HCT116 (cell line): ENCODE results near the gene TEX48. TPM values are rescaled to one million over a fixed set of nuclear protein-coding genes. Genes with fewer than 3 reads are reported as not detected.

Experiments
- total RNA-seq: library from RNA; stranded (reverse); gene quantifications from one replicate; pipeline ENCODE4 v1.2.1, GENCODE V29; 2021; ENCODE audit not compliant: unreplicated experiment

Gene TEX48
- total RNA-seq, 1 experiment from 2014 or later = not detected

Other genes starting within 250 kb of the TEX48 start
- gene WHRN, start 176.7 kb downstream of the TEX48 start, total RNA-seq = 12.8 TPM
- 72.3 TPM for gene ATP6V1G1, start 94.4 kb downstream of the TEX48 start, total RNA-seq
- gene TMEM268, start 70.9 kb downstream of the TEX48 start, total RNA-seq = 9.5 TPM
- gene TEX53, start 24.4 kb downstream of the TEX48 start, total RNA-seq = not detected
- gene TNFSF15, start 123.8 kb upstream of the TEX48 start, total RNA-seq = not detected
- gene TNFSF8, start 248.4 kb upstream of the TEX48 start, total RNA-seq = not detected